K562 (cell line): ENCODE measurements around the gene SPHK1. TPM values are rescaled to one million over a fixed set of nuclear protein-coding genes. Genes with fewer than 3 reads are reported as not detected.

ENCODE experiments used
- AFF4 ChIP-seq: sonication (generic); formaldehyde crosslinking; IDR thresholded peaks from 2 replicates; pipeline ENCODE4 v1.8.0; 2023; ENCODE audit warnings: mild to moderate bottlenecking, missing genetic modification reagents
- CBX3 ChIP-seq, 2 experiments: IDR thresholded peaks; 1 replicate in 1 of 2; 2 replicates in 1 of 2; pipeline ENCODE4 v1.6.1; 2012; ENCODE audit warnings: inconsistent platforms in 2 of 2, low read length in 2 of 2, borderline replicate concordance in 1 of 2, control low read depth in 1 of 2
- CEBPG ChIP-seq, 3 experiments: fragments of 200-800 bp in 1 of 3; sonication (Bioruptor generic) in 1 of 3; sonication (generic) in 1 of 3; formaldehyde crosslinking in 1 of 3; IDR thresholded peaks in 2 of 3; conservative IDR thresholded peaks in 1 of 3; 2 replicates each; pipeline versions ENCODE4 v1.6.1 to v1.8.0; 2016 to 2022; ENCODE audit warnings: missing compliant biosample characterization in 2 of 3, missing genetic modification characterization in 2 of 3, mild to moderate bottlenecking in 1 of 3, missing genetic modification reagents in 1 of 3
- CXXC5 ChIP-seq: fragments of 250-450 bp; sonication (Bioruptor Pico); IDR thresholded peaks from 2 replicates; pipeline ENCODE4 v1.8.0; 2022; ENCODE audit warnings: inconsistent platforms, mild to moderate bottlenecking, moderate library complexity
- DLX4 ChIP-seq: fragments of 250-450 bp; sonication (Bioruptor Pico); IDR thresholded peaks from 2 replicates; pipeline ENCODE4 v1.6.1; 2021; ENCODE audit warnings: mild to moderate bottlenecking
- ERF ChIP-seq: fragments of 450-650 bp; formaldehyde crosslinking; IDR thresholded peaks from 2 replicates; pipeline ENCODE4 v1.4.0; 2020; ENCODE audit warnings: mild to moderate bottlenecking, mixed read lengths
- ESRRB ChIP-seq: fragments of 250-450 bp; sonication (Bioruptor Pico); IDR thresholded peaks from 2 replicates; pipeline ENCODE4 v1.5.0; 2020; ENCODE audit warnings: mild to moderate bottlenecking, moderate library complexity, borderline replicate concordance
- FIP1L1 ChIP-seq: fragments of 200-400 bp; formaldehyde crosslinking; IDR thresholded peaks from 2 replicates; pipeline ENCODE4 v1.6.1; 2018; ENCODE audit warnings: mild to moderate bottlenecking, low read depth, low read length; ENCODE audit not compliant: poor library complexity, severe bottlenecking
- GABPB2 ChIP-seq: fragments of 250-450 bp; sonication (Bioruptor Pico); conservative IDR thresholded peaks from 2 replicates; pipeline ENCODE4 v1.5.1; 2021; ENCODE audit warnings: mild to moderate bottlenecking
- GATA2 ChIP-seq: sonication (generic); formaldehyde crosslinking; IDR thresholded peaks from 2 replicates; pipeline ENCODE4 v1.4.0; 2020; ENCODE audit warnings: mild to moderate bottlenecking, missing genetic modification reagents
- ILK ChIP-seq: fragments of 450-650 bp; IDR thresholded peaks from 2 replicates; pipeline ENCODE4 v1.6.1; 2016; ENCODE audit warnings: missing genetic modification characterization, low read depth, mild to moderate bottlenecking, missing compliant biosample characterization, moderate library complexity, borderline replicate concordance
- PHB ChIP-seq: fragments of 250-450 bp; sonication (Bioruptor Pico); IDR thresholded peaks from 2 replicates; pipeline ENCODE4 v1.5.0; 2021
- PHTF2 ChIP-seq: fragments of 250-450 bp; sonication (Bioruptor Pico); IDR thresholded peaks from 2 replicates; pipeline ENCODE4 v1.5.0; 2021; ENCODE audit warnings: mild to moderate bottlenecking
- RBM14 ChIP-seq: fragments of 200-400 bp; formaldehyde crosslinking; IDR thresholded peaks from 2 replicates; pipeline ENCODE4 v1.6.1; 2018; ENCODE audit warnings: low read depth, mild to moderate bottlenecking, low read length, moderate library complexity, borderline replicate concordance; ENCODE audit not compliant: insufficient read depth
- XRCC4 ChIP-seq: IDR thresholded peaks from one replicate; pipeline ENCODE4 v1.6.1; 2011; ENCODE audit not compliant: insufficient read depth, insufficient read length; ENCODE audit errors: extremely low read depth
- ZBTB1 ChIP-seq: sonication (generic); formaldehyde crosslinking; IDR thresholded peaks from 2 replicates; pipeline ENCODE4 v1.8.1; 2023; ENCODE audit warnings: missing genetic modification reagents, low read depth, mild to moderate bottlenecking, borderline replicate concordance
- ZBTB12 ChIP-seq: fragments of 250-450 bp; sonication (Bioruptor Pico); IDR thresholded peaks from 2 replicates; pipeline ENCODE4 v1.4.0; 2020
- ZNF133 ChIP-seq: fragments of 250-450 bp; sonication (Bioruptor Pico); IDR thresholded peaks from 2 replicates; pipeline ENCODE4 v1.4.0; 2020; ENCODE audit warnings: mild to moderate bottlenecking
- ZNF449 ChIP-seq: fragments of 250-450 bp; sonication (Bioruptor Pico); IDR thresholded peaks from 2 replicates; pipeline ENCODE4 v1.8.0; 2022; ENCODE audit warnings: moderate library complexity, mild to moderate bottlenecking, inconsistent platforms
- ZNF507 ChIP-seq: conservative IDR thresholded peaks from 2 replicates; pipeline ENCODE4 v1.6.1; 2017; ENCODE audit warnings: missing genetic modification characterization, missing compliant biosample characterization
- ZNF696 ChIP-seq: fragments of 250-450 bp; sonication (Bioruptor Pico); conservative IDR thresholded peaks from 2 replicates; pipeline ENCODE4 v1.4.0; 2020; ENCODE audit warnings: mild to moderate bottlenecking, moderate library complexity
- polyA plus RNA-seq, 8 experiments: library from polyadenylated mRNA; depleted of rRNA in 4 of 8; stranded (reverse) in 5 of 8; unstranded in 3 of 8; fragments of >200 nt; fragmentation: Nextera tagmentation in 2 of 8; fragmentation: Illumina TruSeq in 1 of 8; extraction: Ambion mirVana in 2 of 8; extraction: Trizol in 1 of 8; gene quantifications; 2 replicates each; pipeline versions ENCODE4 v1.2.1 to v1.2.3, GENCODE V29; 2011 to 2014; ENCODE audit warnings: inconsistent platforms in 1 of 8, missing spikeins in 1 of 8
- total RNA-seq, 7 experiments: library from RNA; depleted of rRNA in 6 of 7; stranded (reverse); fragments of >200 nt in 6 of 7; fragmentation: Illumina TruSeq in 2 of 7; extraction: Trizol in 2 of 7; gene quantifications; 2 replicates each; pipeline versions ENCODE4 v1.2.1 to v1.2.3, GENCODE V29; 2011 to 2021; ENCODE audit warnings: low replicate concordance in 1 of 7

The SPHK1 gene
- total and polyA plus RNA-seq, 9 of the 15 experiments (the other 6 are each of a cell fraction or from before 2014, with no cell fraction given): 0.21 to 60.3 (median 14.5) TPM

GRCh38 chr17:76353599-76354316 lies 30.7 kb upstream of the SPHK1 start, which contains the start of gene PRPSAP1 (continued):
- TF ChIP-seq ZNF696 (CRISPR knock-in tag) (no peak), ESRRB (CRISPR knock-in tag) (no peak), ILK (tag) (no peak), CBX3 (IDR thresholded peaks at IDR 0.05; ENCODE audit: borderline replicate concordance in 1 of 2, low read length in 2 of 2) (no peak; a peak in 1 of 3 replicates), PHB (CRISPR knock-in tag) (no peak), ZBTB1 (CRISPR knock-in tag) (no peak), PHTF2 (no peak), DLX4 (CRISPR knock-in tag) (no peak), ZNF449 (CRISPR knock-in tag) (peak; percentile 92; the same call in 1 of the 2 replicates), ZBTB12 (no peak), CEBPG (CRISPR knock-in tag; IDR thresholded peaks at IDR 0.05) (no peak), CEBPG (tag; conservative IDR thresholded peaks at IDR 0.05 in 1 of 2, IDR thresholded peaks at IDR 0.05 in 1 of 2) (no peak), ZNF507 (tag) (no peak), CXXC5 (CRISPR knock-in tag) (peak; percentile 88), ZNF133 (CRISPR knock-in tag) (no peak), ERF (CRISPR knock-in tag) (peak; percentile 77; the same call in 1 of the 2 replicates), GATA2 (no peak), GABPB2 (no peak), RBM14 (no peak), AFF4 (CRISPR knock-in tag) (peak; percentile 63; the same call in 1 of the 2 replicates), FIP1L1 (no peak), XRCC4 (no peak)
